H9 (cell line): ENCODE measurements around the gene RIMS1. TPM values are rescaled to one million over a fixed set of nuclear protein-coding genes. Genes with fewer than 3 reads are reported as not detected.

Source experiments
- DNase-seq: peaks from one replicate; pipeline ENCODE4 v3.0.0-alpha.2; 2017
- H2AFZ ChIP-seq: one replicate; pipeline ENCODE4 v1.6.1; 2013; ENCODE audit warnings: mild to moderate bottlenecking, low read length, control low read depth, moderate library complexity
- H2AK5ac ChIP-seq: 2 replicates; pipeline ENCODE4 v1.6.1; 2013; ENCODE audit warnings: low read length, control low read depth, mixed read lengths; ENCODE audit not compliant: insufficient read length
- H2BK120ac ChIP-seq: one replicate; pipeline ENCODE4 v1.6.1; 2013; ENCODE audit warnings: low read depth, mild to moderate bottlenecking, low read length, control low read depth, inconsistent platforms; ENCODE audit not compliant: poor library complexity, severe bottlenecking
- H2BK12ac ChIP-seq: 2 replicates; pipeline ENCODE4 v1.6.1; 2013; ENCODE audit warnings: low read length, control low read depth, mixed read lengths, low read depth; ENCODE audit not compliant: insufficient read length
- H2BK15ac ChIP-seq: 2 replicates; pipeline ENCODE4 v1.6.1; 2013; ENCODE audit warnings: low read depth, low read length, control low read depth
- H2BK20ac ChIP-seq: one replicate; pipeline ENCODE4 v1.6.1; 2013; ENCODE audit warnings: low read depth, mild to moderate bottlenecking, low read length, control low read depth, inconsistent platforms; ENCODE audit not compliant: poor library complexity, severe bottlenecking
- H2BK5ac ChIP-seq: 2 replicates; pipeline ENCODE4 v1.6.1; 2013; ENCODE audit warnings: low read length, control low read depth, mixed read lengths; ENCODE audit not compliant: insufficient read length
- H3K14ac ChIP-seq: 2 replicates; pipeline ENCODE4 v1.6.1; 2013; ENCODE audit warnings: low read length, control low read depth; ENCODE audit not compliant: insufficient read depth
- H3K18ac ChIP-seq: 2 replicates; pipeline ENCODE4 v1.6.1; 2013; ENCODE audit warnings: low read depth, mild to moderate bottlenecking, mixed read lengths, low read length, control low read depth; ENCODE audit not compliant: insufficient read length
- H3K23ac ChIP-seq: 2 replicates; pipeline ENCODE4 v1.6.1; 2013; ENCODE audit warnings: low read length, control low read depth, mixed read lengths, low read depth; ENCODE audit not compliant: insufficient read length
- H3K23me2 ChIP-seq: 2 replicates; pipeline ENCODE4 v1.6.1; 2013; ENCODE audit warnings: low read depth, mild to moderate bottlenecking, mixed read lengths, low read length, control low read depth; ENCODE audit not compliant: insufficient read length, poor library complexity, severe bottlenecking
- H3K27ac ChIP-seq: 2 replicates; pipeline ENCODE4 v1.5.1; 2013; ENCODE audit warnings: low read length, control low read depth, mixed read lengths, low read depth; ENCODE audit not compliant: insufficient read length
- H3K27me3 ChIP-seq: 2 replicates; pipeline ENCODE4 v1.6.1; 2013; ENCODE audit warnings: low read length, control low read depth, inconsistent platforms; ENCODE audit not compliant: insufficient read depth
- H3K4ac ChIP-seq: 2 replicates; pipeline ENCODE4 v1.6.1; 2013; ENCODE audit warnings: low read depth, mild to moderate bottlenecking, control low read depth, inconsistent platforms, low read length, moderate library complexity
- H3K4me1 ChIP-seq: 2 replicates; pipeline ENCODE4 v1.6.1; 2013; ENCODE audit warnings: low read length, control low read depth, inconsistent platforms; ENCODE audit not compliant: insufficient read depth
- H3K4me2 ChIP-seq: 2 replicates; pipeline ENCODE4 v1.6.1; 2013; ENCODE audit warnings: low read length, control low read depth, mixed read lengths; ENCODE audit not compliant: insufficient read length, insufficient read depth
- H3K56ac ChIP-seq: 2 replicates; pipeline ENCODE4 v1.6.1; 2013; ENCODE audit warnings: low read depth, mild to moderate bottlenecking, mixed read lengths, low read length, control low read depth; ENCODE audit not compliant: insufficient read length
- H3K79me1 ChIP-seq: 2 replicates; pipeline ENCODE4 v1.6.1; 2013; ENCODE audit warnings: low read depth, mild to moderate bottlenecking, moderate library complexity, low read length, control low read depth, inconsistent platforms; ENCODE audit not compliant: insufficient read depth, poor library complexity, severe bottlenecking
- H3K79me2 ChIP-seq: 2 replicates; pipeline ENCODE4 v1.6.1; 2013; ENCODE audit warnings: low read length, control low read depth, inconsistent platforms; ENCODE audit not compliant: insufficient read depth
- H3K9ac ChIP-seq: 2 replicates; pipeline ENCODE4 v1.6.1; 2013; ENCODE audit warnings: low read length, control low read depth, mixed read lengths; ENCODE audit not compliant: insufficient read length; ENCODE audit errors: extremely low read depth
- H3K9me3 ChIP-seq: one replicate; pipeline ENCODE4 v1.6.1; 2013; ENCODE audit warnings: low read depth, low read length, inconsistent platforms; ENCODE audit not compliant: control insufficient read depth
- H3T11ph ChIP-seq: one replicate; pipeline ENCODE4 v1.6.1; 2013; ENCODE audit warnings: mild to moderate bottlenecking, low read length, control low read depth, inconsistent platforms
- H4K20me1 ChIP-seq: one replicate; pipeline ENCODE4 v1.6.1; 2013; ENCODE audit not compliant: control insufficient read depth, insufficient read length, insufficient read depth
- H4K5ac ChIP-seq: 2 replicates; pipeline ENCODE4 v1.6.1; 2013; ENCODE audit warnings: low read depth, mild to moderate bottlenecking, mixed read lengths, low read length, control low read depth; ENCODE audit not compliant: insufficient read length
- H4K8ac ChIP-seq: replicated peaks from 2 replicates; pipeline ENCODE4 v1.6.1; 2013; ENCODE audit warnings: low read length, control low read depth, mixed read lengths, low read depth; ENCODE audit not compliant: insufficient read length
- H4K91ac ChIP-seq: 2 replicates; pipeline ENCODE4 v1.6.1; 2013; ENCODE audit warnings: low read depth, mild to moderate bottlenecking, moderate library complexity, mixed read lengths, low read length, control low read depth; ENCODE audit not compliant: insufficient read length
- H3K27ac Mint-ChIP-seq, 3 experiments: 2 replicates in 2 of 3; 3 replicates in 1 of 3; pipeline ENCODE4 v1.8.0; 2020 to 2021; ENCODE audit warnings: mixed read lengths in 3 of 3, mild to moderate bottlenecking in 1 of 3, moderate library complexity in 1 of 3
- H3K27me3 Mint-ChIP-seq: 2 replicates; pipeline ENCODE4 v1.8.0; 2021; ENCODE audit warnings: low read depth, mild to moderate bottlenecking, moderate library complexity, mixed read lengths
- H3K36me3 Mint-ChIP-seq, 3 experiments: 2 replicates in 2 of 3; 3 replicates in 1 of 3; pipeline ENCODE4 v1.8.0; 2020 to 2021; ENCODE audit warnings: low read depth in 3 of 3, mixed read lengths in 3 of 3; ENCODE audit not compliant: insufficient read depth in 1 of 3
- H3K4me1 Mint-ChIP-seq, 2 experiments: 2 replicates each; pipeline ENCODE4 v1.8.0; 2020; ENCODE audit warnings: mixed read lengths in 2 of 2
- H3K4me3 Mint-ChIP-seq, 2 experiments: 2 replicates in 1 of 2; 3 replicates in 1 of 2; pipeline ENCODE4 v1.8.0; 2020 to 2021; ENCODE audit warnings: mild to moderate bottlenecking in 2 of 2, mixed read lengths in 2 of 2, moderate library complexity in 1 of 2
- H3K9me3 Mint-ChIP-seq, 2 experiments: 2 replicates in 1 of 2; 3 replicates in 1 of 2; pipeline ENCODE4 v1.8.0; 2020; ENCODE audit warnings: mild to moderate bottlenecking in 2 of 2, mixed read lengths in 2 of 2, moderate library complexity in 1 of 2
- WGBS: extraction: QIAGEN DNeasy Blood & Tissue Kit; methylation state at CpG from one replicate; pipeline ENCODE4 v1.1.7; 2013; ENCODE audit warnings: missing lambda C conversion rate, low lambda C conversion rate, mixed read lengths; ENCODE audit not compliant: insufficient read length; ENCODE audit errors: extremely low coverage; 5-methylcytosine and 5-hydroxymethylcytosine counted together
- total RNA-seq: library from RNA; stranded (reverse); gene quantifications from 2 replicates; pipeline ENCODE4 v1.2.1, GENCODE V29; 2021
- TF ChIP-seq, protein P1 (sequence below): fragments of 200-600 bp; sonication (generic); conservative IDR thresholded peaks from 3 replicates; pipeline ENCODE4 v1.8.0; 2021; ENCODE audit warnings: antibody characterized with exemption, mild to moderate bottlenecking

Gene RIMS1
- total RNA-seq, 1 experiment from 2014 or later, result 0.83 TPM

DNA sequence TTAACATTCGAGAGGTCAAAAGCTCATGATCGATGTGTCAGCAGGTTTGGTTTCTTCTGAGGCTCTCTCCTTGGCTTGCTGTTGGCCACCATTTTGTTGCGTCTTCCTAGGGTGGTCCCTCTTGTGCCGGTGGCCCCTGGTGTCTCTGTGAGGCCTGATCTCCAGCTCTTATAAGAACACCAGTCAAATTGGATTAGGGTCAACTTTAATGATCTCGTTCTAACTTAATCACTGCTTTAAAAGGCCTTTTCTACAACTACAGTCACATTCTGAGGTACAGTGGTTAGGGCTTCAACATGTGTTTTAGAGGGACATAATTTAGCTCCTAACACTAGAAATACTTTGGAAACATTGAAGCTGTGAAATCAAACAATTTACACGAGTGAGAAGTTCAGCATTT, 494.7 kb downstream of the RIMS1 start:
- no peak overlapping the region for H2BK15ac ChIP-seq
- no peaks in the 10 kb centered on the region for H3K4me1 ChIP-seq
- no peak overlapping the region for H3K18ac ChIP-seq
- H3K79me1 ChIP-seq, result no peaks in the 10 kb centered on the region
- no peak overlapping the region for H4K5ac ChIP-seq
- DNase-seq, result no peak
- H2AK5ac ChIP-seq, result no peak overlapping the region
- no peak overlapping the region for H3K14ac ChIP-seq
- TF ChIP-seq, protein P1, sequence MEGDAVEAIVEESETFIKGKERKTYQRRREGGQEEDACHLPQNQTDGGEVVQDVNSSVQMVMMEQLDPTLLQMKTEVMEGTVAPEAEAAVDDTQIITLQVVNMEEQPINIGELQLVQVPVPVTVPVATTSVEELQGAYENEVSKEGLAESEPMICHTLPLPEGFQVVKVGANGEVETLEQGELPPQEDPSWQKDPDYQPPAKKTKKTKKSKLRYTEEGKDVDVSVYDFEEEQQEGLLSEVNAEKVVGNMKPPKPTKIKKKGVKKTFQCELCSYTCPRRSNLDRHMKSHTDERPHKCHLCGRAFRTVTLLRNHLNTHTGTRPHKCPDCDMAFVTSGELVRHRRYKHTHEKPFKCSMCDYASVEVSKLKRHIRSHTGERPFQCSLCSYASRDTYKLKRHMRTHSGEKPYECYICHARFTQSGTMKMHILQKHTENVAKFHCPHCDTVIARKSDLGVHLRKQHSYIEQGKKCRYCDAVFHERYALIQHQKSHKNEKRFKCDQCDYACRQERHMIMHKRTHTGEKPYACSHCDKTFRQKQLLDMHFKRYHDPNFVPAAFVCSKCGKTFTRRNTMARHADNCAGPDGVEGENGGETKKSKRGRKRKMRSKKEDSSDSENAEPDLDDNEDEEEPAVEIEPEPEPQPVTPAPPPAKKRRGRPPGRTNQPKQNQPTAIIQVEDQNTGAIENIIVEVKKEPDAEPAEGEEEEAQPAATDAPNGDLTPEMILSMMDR, result no peak
- no peak overlapping the region for H3T11ph ChIP-seq
- H3K27ac ChIP-seq, result no peak overlapping the region
- H3K23me2 ChIP-seq, result no peaks in the 10 kb centered on the region
- Mint-ChIP-seq H3K27me3 (no peaks in the 10 kb centered on the region), H3K4me3 (no peak overlapping the region), H3K36me3 (no peaks in the 10 kb centered on the region), H3K4me1 (peaks cover 8% of the 10 kb centered on the region in 2 experiments), H3K9me3 (no peaks in the 10 kb centered on the region), H3K27ac (no peak overlapping the region)
- no peaks in the 10 kb centered on the region for H3K79me2 ChIP-seq
- no peak overlapping the region for H2BK120ac ChIP-seq
- no peak overlapping the region for H3K56ac ChIP-seq
- no peak overlapping the region for H2BK5ac ChIP-seq
- no peak overlapping the region for H2AFZ ChIP-seq
- no peak overlapping the region for H2BK12ac ChIP-seq
- H3K23ac ChIP-seq, result no peak overlapping the region
- no peaks in the 10 kb centered on the region for H3K27me3 ChIP-seq
- no peak overlapping the region for H4K91ac ChIP-seq
- H2BK20ac ChIP-seq, result no peak overlapping the region
- WGBS, result no CpG with 5 or more reads among the region's 6 CpGs
- no peak overlapping the region for H3K4ac ChIP-seq
- no peaks in the 10 kb centered on the region for H4K20me1 ChIP-seq
- no peak overlapping the region for H3K9ac ChIP-seq
- no peak overlapping the region for H4K8ac ChIP-seq
- no peaks in the 10 kb centered on the region for H3K9me3 ChIP-seq
- H3K4me2 ChIP-seq, result no peak overlapping the region
